Suprapubic skin (tissue), 4 donors: ENCODE results near the gene GSC. TPM values are rescaled to one million over a fixed set of nuclear protein-coding genes. Genes with fewer than 3 reads are reported as not detected.

Experiments used
- DNase-seq, 2 donors: peaks; one replicate each; pipeline ENCODE4 v3.0.0-alpha.2; 2019; ENCODE audit warnings: low spot score in 2 of 2
- H3K27ac ChIP-seq: fragments of 200-600 bp; sonication (generic); one replicate; pipeline ENCODE4 v1.5.1; 2019
- H3K27me3 ChIP-seq: fragments of 200-600 bp; sonication (generic); one replicate; pipeline ENCODE4 v1.5.1; 2019
- H3K36me3 ChIP-seq: fragments of 200-600 bp; sonication (generic); one replicate; pipeline ENCODE4 v1.5.1; 2019
- H3K4me1 ChIP-seq: fragments of 200-600 bp; sonication (generic); one replicate; pipeline ENCODE4 v1.5.1; 2019
- H3K4me3 ChIP-seq: fragments of 200-600 bp; sonication (generic); one replicate; pipeline ENCODE4 v1.5.1; 2019; ENCODE audit warnings: mild to moderate bottlenecking
- H3K9me3 ChIP-seq: fragments of 200-600 bp; sonication (generic); one replicate; pipeline ENCODE4 v1.5.1; 2019
- EP300 ChIP-seq: sonication (generic); formaldehyde crosslinking; IDR thresholded peaks from one replicate; pipeline ENCODE4 v1.6.1; 2017; ENCODE audit warnings: antibody characterized with exemption
- POLR2A ChIP-seq, 2 donors: fragments of 450-650 bp; IDR thresholded peaks; one replicate each; pipeline ENCODE4 v1.6.1; 2017; ENCODE audit warnings: antibody characterized with exemption in 2 of 2, mild to moderate bottlenecking in 2 of 2, moderate library complexity in 2 of 2
- POLR2AphosphoS5 ChIP-seq, 3 donors: sonication (generic); formaldehyde crosslinking; IDR thresholded peaks; one replicate each; pipeline ENCODE4 v1.6.1; 2017; ENCODE audit warnings: antibody characterized with exemption in 3 of 3
- WGBS: methylation state at CpG from one replicate; pipeline ENCODE4 v1.1.5; 2018; 5-methylcytosine and 5-hydroxymethylcytosine counted together
- total RNA-seq, 4 donors: library from RNA; depleted of rRNA; stranded (reverse); fragments of >200 nt; gene quantifications; one replicate each; pipeline ENCODE4 v1.1.0, GENCODE V29; 2016
- TF ChIP-seq, protein P1 (sequence below), 2 donors: fragments of 200-600 bp in 1 of 2; fragments of 450-650 bp in 1 of 2; sonication (generic) in 1 of 2; IDR thresholded peaks; one replicate each; pipeline ENCODE4 v1.5.1; 2016 to 2019; ENCODE audit warnings: antibody characterized with exemption in 2 of 2, mild to moderate bottlenecking in 1 of 2, moderate library complexity in 1 of 2

Gene GSC
- total RNA-seq, 4 donors from 2014 or later: 1.6 TPM; not detected in 3

DNA sequence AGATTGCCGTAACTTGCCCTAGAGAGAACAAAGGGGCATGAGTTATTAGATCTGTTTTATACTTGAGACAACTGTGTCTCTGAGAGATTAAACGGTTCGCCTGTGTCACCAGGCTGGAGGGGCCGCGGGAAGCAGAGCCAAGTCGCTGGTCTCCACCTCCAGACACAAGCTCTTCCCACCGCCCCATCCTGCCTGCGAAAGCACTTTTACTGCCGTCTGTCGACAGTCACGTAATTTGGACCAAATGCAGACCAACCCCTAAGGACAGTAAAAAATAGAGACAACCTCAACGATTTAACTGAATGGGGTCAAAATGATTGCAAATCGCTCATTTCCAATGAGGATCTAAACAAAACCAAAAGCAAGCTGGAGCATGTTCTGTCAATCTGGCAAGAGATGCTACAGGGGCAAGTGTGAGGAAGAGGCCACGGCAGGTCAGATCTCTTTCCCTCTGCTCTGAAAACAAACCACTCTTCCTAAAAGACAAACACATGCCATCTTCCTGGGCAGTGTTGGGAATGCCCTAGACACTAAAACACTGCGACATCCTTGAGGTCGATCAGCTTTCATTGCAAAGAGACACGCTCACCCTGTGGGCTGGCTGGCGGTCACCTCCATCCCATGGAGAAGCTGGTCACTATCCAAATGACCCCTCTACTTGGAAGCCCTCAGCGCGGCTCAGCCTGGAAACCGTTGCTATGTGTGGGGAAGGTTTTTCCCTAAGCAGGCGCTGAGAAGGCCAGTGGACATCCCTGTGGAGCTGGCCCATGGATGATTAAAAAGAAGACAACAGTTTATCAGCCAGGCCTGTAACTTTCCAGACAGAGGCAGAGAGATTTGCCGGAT, 17.1 kb downstream of the GSC start:
- WGBS: 48% methylated on average over 23 of the region's 23 CpGs
- Histone ChIP-seq H3K4me1 (no peaks in the 10 kb centered on the region), H3K36me3 (no peaks in the 10 kb centered on the region), H3K9me3 (no peaks in the 10 kb centered on the region), H3K27ac (no peak overlapping the region), H3K4me3 (no peak overlapping the region), H3K27me3 (peaks cover 5% of the 10 kb centered on the region)
- TF ChIP-seq, protein P1, sequence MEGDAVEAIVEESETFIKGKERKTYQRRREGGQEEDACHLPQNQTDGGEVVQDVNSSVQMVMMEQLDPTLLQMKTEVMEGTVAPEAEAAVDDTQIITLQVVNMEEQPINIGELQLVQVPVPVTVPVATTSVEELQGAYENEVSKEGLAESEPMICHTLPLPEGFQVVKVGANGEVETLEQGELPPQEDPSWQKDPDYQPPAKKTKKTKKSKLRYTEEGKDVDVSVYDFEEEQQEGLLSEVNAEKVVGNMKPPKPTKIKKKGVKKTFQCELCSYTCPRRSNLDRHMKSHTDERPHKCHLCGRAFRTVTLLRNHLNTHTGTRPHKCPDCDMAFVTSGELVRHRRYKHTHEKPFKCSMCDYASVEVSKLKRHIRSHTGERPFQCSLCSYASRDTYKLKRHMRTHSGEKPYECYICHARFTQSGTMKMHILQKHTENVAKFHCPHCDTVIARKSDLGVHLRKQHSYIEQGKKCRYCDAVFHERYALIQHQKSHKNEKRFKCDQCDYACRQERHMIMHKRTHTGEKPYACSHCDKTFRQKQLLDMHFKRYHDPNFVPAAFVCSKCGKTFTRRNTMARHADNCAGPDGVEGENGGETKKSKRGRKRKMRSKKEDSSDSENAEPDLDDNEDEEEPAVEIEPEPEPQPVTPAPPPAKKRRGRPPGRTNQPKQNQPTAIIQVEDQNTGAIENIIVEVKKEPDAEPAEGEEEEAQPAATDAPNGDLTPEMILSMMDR (IDR thresholded peaks at IDR 0.05): no peak
- TF ChIP-seq POLR2AphosphoS5 (IDR thresholded peaks at IDR 0.05) (no peak), POLR2A (IDR thresholded peaks at IDR 0.05) (no peak), EP300 (no peak)
- DNase-seq: no peak

DNA sequence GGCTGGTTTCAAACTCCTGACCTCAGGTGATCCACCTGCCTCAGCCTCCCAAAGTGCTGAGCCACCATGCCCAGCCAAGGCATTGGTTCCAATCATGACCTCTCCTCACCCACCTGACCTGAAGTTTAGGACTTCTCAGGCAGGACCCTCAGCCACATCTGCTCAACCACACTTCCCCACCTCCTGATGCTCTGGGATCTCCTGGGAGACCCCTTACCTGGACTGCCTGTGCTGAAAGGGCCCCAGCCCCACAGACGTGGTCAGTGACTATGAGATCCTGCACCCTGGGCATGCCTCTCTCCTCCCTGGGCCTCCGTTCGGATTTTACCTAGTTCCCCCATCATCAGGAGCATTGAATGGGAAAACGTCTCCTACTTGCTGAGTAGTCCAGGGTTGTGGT, 18.0 kb downstream of the GSC start:
- H3K4me3 ChIP-seq: no peak overlapping the region
- H3K9me3 ChIP-seq: no peaks in the 10 kb centered on the region
- no peak overlapping the region for H3K27ac ChIP-seq
- WGBS: 66% methylated on average over 4 of the region's 4 CpGs
- H3K36me3 ChIP-seq: no peaks in the 10 kb centered on the region
- H3K27me3 ChIP-seq: peaks cover 5% of the 10 kb centered on the region
- H3K4me1 ChIP-seq: no peaks in the 10 kb centered on the region
- TF ChIP-seq EP300: no peak
- no peak for TF ChIP-seq POLR2AphosphoS5 (IDR thresholded peaks at IDR 0.05)
- TF ChIP-seq, protein P1 (IDR thresholded peaks at IDR 0.05): no peak
- no peak for TF ChIP-seq POLR2A (IDR thresholded peaks at IDR 0.05)
- DNase-seq: no peak

DNA sequence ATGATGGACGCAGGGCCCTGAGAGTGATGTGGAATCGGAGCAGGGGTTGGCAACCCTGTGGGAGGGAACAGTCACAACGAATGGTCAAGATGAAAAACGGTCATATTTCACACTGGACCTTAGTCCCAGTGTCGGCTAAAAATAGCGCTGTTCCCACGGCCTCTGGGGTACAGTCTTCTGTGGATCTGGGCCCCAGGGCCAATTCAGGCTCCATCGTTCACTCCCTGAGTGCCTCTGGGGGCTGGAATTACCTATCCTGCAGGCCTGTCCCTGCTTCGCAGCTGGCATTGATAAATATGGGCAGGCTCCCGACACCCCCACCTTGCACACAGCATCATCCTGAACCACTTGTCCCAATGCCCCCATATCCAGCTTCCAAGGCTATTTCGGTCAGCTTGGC, 18.6 kb downstream of the GSC start:
- TF ChIP-seq POLR2AphosphoS5 (IDR thresholded peaks at IDR 0.05) (no peak), EP300 (no peak), POLR2A (IDR thresholded peaks at IDR 0.05) (no peak)
- TF ChIP-seq, protein P1 (IDR thresholded peaks at IDR 0.05): no peak
- no peaks in the 10 kb centered on the region for H3K9me3 ChIP-seq
- DNase-seq: no peak
- H3K4me3 ChIP-seq: no peak overlapping the region
- no peaks in the 10 kb centered on the region for H3K4me1 ChIP-seq
- no peaks in the 10 kb centered on the region for H3K36me3 ChIP-seq
- no peak overlapping the region for H3K27ac ChIP-seq
- H3K27me3 ChIP-seq: peaks cover 2% of the 10 kb centered on the region
- 76% methylated on average over 11 of the region's 11 CpGs for WGBS

DNA sequence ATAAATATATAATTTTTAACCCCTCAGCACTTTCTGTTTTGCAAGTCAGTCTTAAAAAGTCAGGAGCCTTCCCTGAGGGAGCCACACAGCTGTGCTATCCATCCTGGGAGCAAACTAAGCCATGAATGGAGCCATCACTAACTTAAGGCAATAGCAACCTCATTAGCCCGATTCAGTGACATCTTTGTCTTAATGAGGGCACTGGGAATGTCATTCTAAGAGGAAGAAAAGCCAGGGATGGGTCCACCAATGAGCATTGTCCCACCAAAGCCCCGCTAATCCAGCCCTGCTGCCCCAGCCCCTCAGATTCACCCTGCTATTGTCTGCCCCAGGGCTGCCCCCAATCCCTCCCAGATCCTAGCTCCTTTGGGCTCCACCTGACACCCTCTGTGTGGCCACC, 19.5 kb downstream of the GSC start:
- WGBS: 82% methylated on average over 2 of the region's 2 CpGs
- no peak overlapping the region for H3K4me3 ChIP-seq

More for the DNA sequence above, 19.5 kb downstream of the GSC start:
- no peaks in the 10 kb centered on the region for H3K27me3 ChIP-seq
- no peaks in the 10 kb centered on the region for H3K36me3 ChIP-seq
- no peak overlapping the region for H3K27ac ChIP-seq
- no peak for DNase-seq
- TF ChIP-seq, protein P1 (IDR thresholded peaks at IDR 0.05): no peak
- TF ChIP-seq POLR2AphosphoS5 (IDR thresholded peaks at IDR 0.05): no peak
- TF ChIP-seq EP300: no peak
- TF ChIP-seq POLR2A (IDR thresholded peaks at IDR 0.05): no peak
- H3K9me3 ChIP-seq: no peaks in the 10 kb centered on the region
- H3K4me1 ChIP-seq: no peaks in the 10 kb centered on the region
